A549 treated with GW870086 at 1 μM for 4 hours (cell line): ENCODE measurements around the gene SNAPC3. TPM values are rescaled to one million over a fixed set of nuclear protein-coding genes. Genes with fewer than 3 reads are reported as not detected.

Source experiments
- total RNA-seq: library from RNA; stranded (reverse); fragments of 200-300 nt; extraction: Qiagen RNA extraction; gene quantifications from 5 replicates; pipeline ENCODE4 v1.2.3, GENCODE V29; 2022; ENCODE audit warnings: low read depth

The SNAPC3 gene
- 14.4 to 20.4 TPM (median 17.4 TPM) in 5 replicates for total RNA-seq

DNA sequence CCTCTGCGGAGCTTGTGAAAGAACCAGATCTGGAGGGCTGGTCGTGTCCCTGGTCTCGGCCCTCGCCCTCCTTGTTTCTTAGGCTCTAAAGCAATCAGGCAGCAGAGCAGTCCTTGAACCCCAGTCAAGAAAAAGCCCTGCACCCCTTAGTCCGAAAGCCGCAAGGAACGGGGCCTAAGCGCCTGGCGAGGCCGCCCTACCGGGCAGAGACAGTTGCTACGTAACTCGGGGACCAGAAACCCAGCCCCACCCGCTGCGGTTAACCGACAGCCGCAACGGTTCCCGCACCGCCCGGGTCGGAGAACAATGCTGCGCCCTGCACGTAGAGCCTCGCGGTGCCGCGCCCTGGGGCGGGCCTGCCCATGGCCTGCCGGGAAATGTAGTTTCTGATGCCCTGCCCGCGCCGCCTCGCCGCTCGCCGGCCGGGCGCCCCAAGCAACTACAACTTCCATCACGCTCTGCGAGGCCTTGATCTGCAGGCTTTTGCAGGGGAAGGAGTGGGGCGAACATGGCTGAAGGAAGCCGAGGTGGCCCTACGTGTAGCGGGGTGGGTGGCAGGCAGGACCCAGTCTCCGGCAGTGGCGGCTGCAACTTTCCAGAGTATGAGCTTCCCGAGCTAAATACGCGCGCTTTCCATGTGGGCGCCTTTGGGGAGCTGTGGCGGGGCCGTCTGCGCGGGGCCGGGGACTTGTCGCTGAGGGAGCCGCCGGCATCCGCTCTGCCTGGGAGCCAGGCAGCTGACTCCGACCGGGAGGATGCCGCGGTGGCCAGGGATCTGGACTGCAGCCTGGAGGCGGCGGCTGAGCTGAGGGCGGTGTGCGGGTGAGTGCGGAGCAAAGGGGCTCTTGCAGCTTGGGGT, at the start of gene SNAPC3:
Gene SNAPC3 (plus strand): TSS at position 505 of the 859 bp plus-strand sequence. CDS start 4 bp downstream, at position 509.

DNA sequence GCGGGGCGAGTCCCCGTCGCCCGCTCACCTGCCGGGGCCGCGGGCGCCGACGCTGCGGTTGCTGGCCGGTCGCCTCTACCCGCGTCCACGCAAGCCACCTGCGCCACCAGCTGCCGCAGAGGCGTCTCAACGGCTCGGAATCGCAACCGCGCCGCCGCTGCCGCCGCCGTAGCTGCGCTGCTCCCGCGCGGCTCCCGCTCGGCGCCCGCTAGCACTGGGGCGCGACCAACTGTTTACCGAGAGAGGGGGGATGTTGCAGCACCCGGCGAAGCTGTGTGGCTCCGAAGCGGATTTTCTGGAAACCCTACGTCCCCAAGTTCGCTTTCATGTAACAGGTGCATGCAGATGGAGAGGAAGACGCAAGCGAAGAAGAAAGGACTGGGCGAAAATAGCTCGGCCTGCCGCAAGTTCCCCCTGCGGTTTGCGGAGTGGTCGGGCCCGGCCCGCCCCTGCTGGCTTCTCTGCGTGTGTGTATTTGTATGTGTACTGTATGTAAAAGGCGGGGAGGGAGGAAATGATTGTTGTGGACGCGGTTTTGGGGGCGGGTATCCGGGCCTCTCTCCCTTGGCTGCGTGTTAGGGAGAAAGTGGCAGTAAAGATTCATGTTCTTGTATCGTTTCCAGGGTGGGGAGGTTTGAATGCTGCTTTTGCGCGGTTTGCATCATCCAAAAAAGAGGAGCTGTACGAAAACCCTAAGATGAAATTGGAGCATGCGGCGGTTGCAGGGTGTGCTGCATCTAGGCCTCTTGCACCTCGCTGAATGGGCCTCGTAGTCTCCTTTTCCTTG, 88.3 kb downstream of the SNAPC3 start, which contains the start of gene PSIP1:
Gene PSIP1 (minus strand): TSS at position 182 of the 787 bp plus-strand sequence. CDS start 782 bp downstream, outside the sequence.

Other genes with a start within 250 kb of the SNAPC3 start
- gene TTC39B, start 115.7 kb upstream of the SNAPC3 start, total RNA-seq = 1.00 to 1.7 TPM (median 1.6 TPM) in 5 replicates
- 44.9 to 61.0 TPM (median 55.9 TPM) in 5 replicates for gene PSIP1, start 88.1 kb downstream of the SNAPC3 start, total RNA-seq
- gene CCDC171, start 130.2 kb downstream of the SNAPC3 start, total RNA-seq = 0.23 to 0.58 TPM (median 0.35 TPM) in 5 replicates